ENCODE results near the gene CAPRIN2. TPM values are rescaled to one million over a fixed set of nuclear protein-coding genes. Genes with fewer than 3 reads are reported as not detected.

The CAPRIN2 gene
- total and polyA plus RNA-seq, 2 of the 4 experiments (the other 2 are of a cell fraction): 18.9 to 23.8 TPM

GRCh38 chr12:30740274-30740673 lies 14.5 kb downstream of the CAPRIN2 start:
- H3K4me1 ChIP-seq (ENCODE audit: control insufficient read depth, insufficient read depth, low read length): no peaks in the 10 kb centered on the region
- H3K27ac ChIP-seq (ENCODE audit: insufficient read depth, low read length): no peak overlapping the region
- no peaks in the 10 kb centered on the region for H4K20me1 ChIP-seq (ENCODE audit: insufficient read depth, low read length)
- no peak overlapping the region for H2BK5ac ChIP-seq (ENCODE audit: low read depth, low read length, poor library complexity, severe bottlenecking)
- H3K36me3 ChIP-seq (ENCODE audit: control insufficient read depth, insufficient read depth, low read length): peaks cover 4% of the 10 kb centered on the region
- no peak overlapping the region for H3K4me2 ChIP-seq (ENCODE audit: low read depth, low read length)
- no peak overlapping the region for H2AK9ac ChIP-seq (replicated peaks; ENCODE audit: low read depth, low read length, poor library complexity)
- H4K8ac ChIP-seq (ENCODE audit: low read depth in 2 of 2, low read length in 2 of 2): no peak overlapping the region
- H2AFZ ChIP-seq (replicated peaks; ENCODE audit: low read length, poor library complexity): no peak overlapping the region
- no peak for ATAC-seq (ENCODE audit: low read depth)
- H3K4me3 ChIP-seq (ENCODE audit: insufficient read depth, low read depth, low read length): no peak overlapping the region
- H2BK20ac ChIP-seq (ENCODE audit: low read depth, low read length): no peak overlapping the region
- no peak overlapping the region for H4K91ac ChIP-seq (ENCODE audit: insufficient read depth, low read depth, low read length)
- H3K79me1 ChIP-seq (ENCODE audit: low read depth in 1 of 2, low read length in 2 of 2): peaks cover 12 to 32% of the 10 kb centered on the region in 2 experiments
- no peak overlapping the region for H3K14ac ChIP-seq (replicated peaks; ENCODE audit: low read depth, low read length)
- H3K18ac ChIP-seq (ENCODE audit: low read depth, low read length): no peak overlapping the region
- no peak overlapping the region for H2BK15ac ChIP-seq (ENCODE audit: low read depth, low read length)
- no peak for TF ChIP-seq RAD21 (IDR thresholded peaks at IDR 0.05; ENCODE audit: low read length)
- no peak for TF ChIP-seq MAZ (IDR thresholded peaks at IDR 0.05; ENCODE audit: borderline replicate concordance, low read depth, low read length)
- H2BK120ac ChIP-seq (ENCODE audit: low read depth, low read length): no peak overlapping the region
- H3K27me3 ChIP-seq (ENCODE audit: control insufficient read depth, insufficient read depth, low read length): no peaks in the 10 kb centered on the region
- H2AK5ac ChIP-seq (ENCODE audit: low read depth, low read length): no peak overlapping the region
- no peak overlapping the region for H4K5ac ChIP-seq (ENCODE audit: low read depth, low read length)
- no peak overlapping the region for H3K23ac ChIP-seq (ENCODE audit: low read depth, low read length)
- POLR2A ChIA-PET (ENCODE audit: unreplicated experiment): no interaction called here
- in situ Hi-C loops (cut with MboI; ENCODE audit: low sequenced_read_pairs) (no loop called here), intact Hi-C loops (cut with micrococcal nuclease) (no loop called here), dilution Hi-C loops (cut with HindIII; ENCODE audit: low sequenced_read_pairs, unreplicated experiment) (no loop called here)
- no peak overlapping the region for H3K9ac ChIP-seq (ENCODE audit: low read depth, low read length)
- no peak overlapping the region for H3K4ac ChIP-seq (ENCODE audit: low read depth, low read length)
- BruUV-seq (replicated peaks): no TSS peak
- no peaks in the 10 kb centered on the region for H3K9me3 ChIP-seq (ENCODE audit: control insufficient read depth, insufficient read depth, low read length)
- no peak for DNase-seq
- no peak overlapping the region for H3K56ac ChIP-seq (ENCODE audit: extremely low read depth, insufficient read depth, low read length)
- no peaks in the 10 kb centered on the region for H3K9me1 ChIP-seq (ENCODE audit: insufficient read depth, low read length)
- CTCF ChIA-PET: no interaction called here

Data from IMR-90 (cell line).